BJ (cell line): ENCODE measurements around the gene PATJ. TPM values are rescaled to one million over a fixed set of nuclear protein-coding genes. Genes with fewer than 3 reads are reported as not detected.
"Not testable (repeated sequence)": the region's sequence is repeated elsewhere in the genome, so short reads cannot be mapped to it uniquely, and the experiment has no call there.

Source experiments
- CTCF ChIA-PET: fragments of 350-600 bp; formaldehyde crosslinking; extraction: SDS; loops from one replicate; lab custom pipeline; 2021; ENCODE audit warnings: antibody characterized with exemption, inconsistent platforms; lab: Yijun Ruan, JAX
- POLR2A ChIA-PET: fragments of 300-600 bp; sonication (Branson Sonifier 250); formaldehyde crosslinking; extraction: SDS; loops from one replicate; lab custom pipeline; 2021; ENCODE audit warnings: antibody characterized with exemption; lab: Charles Lee
- DNase-seq: peaks from one replicate; pipeline ENCODE4 v3.0.0-alpha.2; 2011; ENCODE audit warnings: low read depth
- H3K27me3 ChIP-seq: 2 replicates; pipeline ENCODE4 v1.6.0; 2011; ENCODE audit warnings: low read length; ENCODE audit not compliant: control insufficient read depth, insufficient read depth
- H3K36me3 ChIP-seq: 2 replicates; pipeline ENCODE4 v1.5.1; 2011; ENCODE audit warnings: low read length; ENCODE audit not compliant: control insufficient read depth, insufficient read depth
- H3K4me3 ChIP-seq: 2 replicates; pipeline ENCODE4 v1.5.1; 2011; ENCODE audit warnings: low read depth, mild to moderate bottlenecking, control low read depth, low read length
- CTCF ChIP-seq: IDR thresholded peaks from 2 replicates; pipeline ENCODE4 v1.5.1; 2011; ENCODE audit warnings: low read depth, mild to moderate bottlenecking, control low read depth, inconsistent platforms, low read length, moderate library complexity; ENCODE audit not compliant: insufficient read depth
- polyA plus RNA-seq: library from polyadenylated mRNA; depleted of rRNA; stranded (reverse); fragments of >200 nt; gene quantifications from 2 replicates; pipeline ENCODE4 v1.2.3, GENCODE V29; 2011

The PATJ gene
- polyA plus RNA-seq, 1 experiment = 3.0 TPM

GRCh38 chr1:61869691-61870109, 127.4 kb downstream of the PATJ start:
- Histone ChIP-seq H3K36me3 (peaks cover 2% of the 10 kb centered on the region; the same call in 1 of the 2 replicates), H3K4me3 (no peak overlapping the region), H3K27me3 (no peaks in the 10 kb centered on the region)
- DNase-seq = no peak
- ChIA-PET CTCF (no interaction called here), POLR2A (no interaction called here)
- TF ChIP-seq CTCF = no peak

- Histone ChIP-seq H3K36me3 (peaks cover 2% of the 10 kb centered on the region; the same call in 1 of the 2 replicates), H3K27me3 (no peaks in the 10 kb centered on the region), H3K4me3 (no peak overlapping the region)
- TF ChIP-seq CTCF = no peak
- no peak for DNase-seq
- CTCF ChIA-PET = no interaction called here
- POLR2A ChIA-PET = no interaction called here
Observed at GRCh38 chr1:61872206-61872605, 129.9 kb downstream of the PATJ start.

GRCh38 chr1:61873581-61873980, 131.3 kb downstream of the PATJ start:
- ChIA-PET CTCF (interaction anchor here (0.6 kb wide), 1 partner anchor 10 kb away, joined by 4 read pairs; no protein-coding TSS in a partner anchor), POLR2A (no interaction called here)
- DNase-seq = no peak
- no peak for TF ChIP-seq CTCF
- no peaks in the 10 kb centered on the region for H3K27me3 ChIP-seq
- no peak overlapping the region for H3K4me3 ChIP-seq
- peaks cover 2% of the 10 kb centered on the region; the same call in 1 of the 2 replicates for H3K36me3 ChIP-seq

- no peak for TF ChIP-seq CTCF
- ChIA-PET CTCF (no interaction called here), POLR2A (no interaction called here)
- no peak for DNase-seq
- no peak overlapping the region for H3K4me3 ChIP-seq
- peaks cover 2% of the 10 kb centered on the region; the same call in 1 of the 2 replicates for H3K36me3 ChIP-seq
- H3K27me3 ChIP-seq = no peaks in the 10 kb centered on the region
Observed at GRCh38 chr1:61873994-61874393, 131.7 kb downstream of the PATJ start.

- no peaks in the 10 kb centered on the region for H3K27me3 ChIP-seq
- H3K36me3 ChIP-seq = peaks cover 2% of the 10 kb centered on the region; the same call in 1 of the 2 replicates
- no peak for TF ChIP-seq CTCF
- DNase-seq = no peak
- POLR2A ChIA-PET = no interaction called here
- CTCF ChIA-PET = no interaction called here
- no peak overlapping the region for H3K4me3 ChIP-seq
Observed at GRCh38 chr1:61875198-61875597, 132.9 kb downstream of the PATJ start.

- H3K27me3 ChIP-seq, POLR2A ChIA-PET, H3K36me3 ChIP-seq, DNase-seq, H3K4me3 ChIP-seq: not testable (repeated sequence)
- CTCF ChIA-PET = interaction anchor here (0.6 kb wide), 1 partner anchor 1383 kb away, joined by 3 read pairs; no protein-coding TSS in a partner anchor
Observed at GRCh38 chr1:61879887-61880474, 137.7 kb downstream of the PATJ start.
